GM12865 (cell line): ENCODE measurements around the gene ACSL1.
"Not testable (repeated sequence)": the region's sequence is repeated elsewhere in the genome, so short reads cannot be mapped to it uniquely, and the experiment has no call there.

ENCODE experiments used
- DNase-seq: peaks from one replicate; pipeline ENCODE4 v3.0.0; 2010; ENCODE audit warnings: low read depth
- H3K4me3 ChIP-seq: 2 replicates; pipeline ENCODE4 v1.5.1; 2011; ENCODE audit warnings: mild to moderate bottlenecking, low read depth, low read length, control low read depth
- CTCF ChIP-seq: IDR thresholded peaks from 2 replicates; pipeline ENCODE4 v1.5.1; 2011; ENCODE audit warnings: low read length, control low read depth, low read depth, inconsistent platforms; ENCODE audit not compliant: insufficient read depth; ENCODE audit errors: missing control alignments

The ACSL1 gene

GRCh38 chr4:184787766-184788503 is 37.8 kb downstream of the ACSL1 start:
- no peak for TF ChIP-seq CTCF

GRCh38 chr4:184785813-184786212 is 40.0 kb downstream of the ACSL1 start:
- no peak for TF ChIP-seq CTCF
- no peak overlapping the region for H3K4me3 ChIP-seq
- no peak for DNase-seq

More at GRCh38 chr4:184787766-184788503, 37.8 kb downstream of the ACSL1 start:
- no peak overlapping the region for H3K4me3 ChIP-seq
- DNase-seq, result no peak

- no peak for DNase-seq
- no peak overlapping the region for H3K4me3 ChIP-seq
- no peak for TF ChIP-seq CTCF
These were observed 41.0 kb downstream of the ACSL1 start for GRCh38 chr4:184784628-184785257.

GRCh38 chr4:184782731-184783373 is 42.9 kb downstream of the ACSL1 start:
- DNase-seq, result no peak
- no peak for TF ChIP-seq CTCF
- no peak overlapping the region for H3K4me3 ChIP-seq

- not testable (repeated sequence) for H3K4me3 ChIP-seq, DNase-seq
These were observed 46.6 kb downstream of the ACSL1 start for GRCh38 chr4:184779160-184779559.

GRCh38 chr4:184778325-184778724 is 47.4 kb downstream of the ACSL1 start:
- H3K4me3 ChIP-seq, result no peak overlapping the region
- TF ChIP-seq CTCF, result no peak
- DNase-seq, result no peak

- no peak overlapping the region for H3K4me3 ChIP-seq
- TF ChIP-seq CTCF, result no peak
- no peak for DNase-seq
These were observed 48.9 kb downstream of the ACSL1 start for GRCh38 chr4:184776821-184777220.
